ENCODE data around the gene PPP4R1.

The PPP4R1 gene

DNA sequence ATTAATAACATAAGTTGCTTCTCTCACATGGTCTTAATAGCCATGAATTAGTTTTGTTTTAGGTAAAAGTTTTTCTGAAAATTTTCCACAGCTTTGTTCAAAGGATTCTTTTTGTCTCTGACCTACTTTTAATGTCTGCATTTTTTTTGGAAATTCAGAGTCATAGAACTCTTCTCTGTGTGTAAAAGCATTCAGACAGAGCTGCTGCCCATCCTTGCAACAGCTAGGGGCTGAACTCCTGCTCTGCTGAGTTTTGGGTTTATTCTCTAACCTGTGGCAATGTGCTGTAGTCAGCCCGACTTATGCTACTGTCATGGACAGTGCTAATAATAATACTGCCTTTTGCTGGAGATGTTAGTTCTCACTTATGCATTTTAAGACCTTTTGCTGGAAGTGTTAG lies 95.0 kb downstream of the PPP4R1 start:
- no peak overlapping the region for H3K4me3 ChIP-seq (ENCODE audit: low read depth, low read length)
- TF ChIP-seq, protein P1, sequence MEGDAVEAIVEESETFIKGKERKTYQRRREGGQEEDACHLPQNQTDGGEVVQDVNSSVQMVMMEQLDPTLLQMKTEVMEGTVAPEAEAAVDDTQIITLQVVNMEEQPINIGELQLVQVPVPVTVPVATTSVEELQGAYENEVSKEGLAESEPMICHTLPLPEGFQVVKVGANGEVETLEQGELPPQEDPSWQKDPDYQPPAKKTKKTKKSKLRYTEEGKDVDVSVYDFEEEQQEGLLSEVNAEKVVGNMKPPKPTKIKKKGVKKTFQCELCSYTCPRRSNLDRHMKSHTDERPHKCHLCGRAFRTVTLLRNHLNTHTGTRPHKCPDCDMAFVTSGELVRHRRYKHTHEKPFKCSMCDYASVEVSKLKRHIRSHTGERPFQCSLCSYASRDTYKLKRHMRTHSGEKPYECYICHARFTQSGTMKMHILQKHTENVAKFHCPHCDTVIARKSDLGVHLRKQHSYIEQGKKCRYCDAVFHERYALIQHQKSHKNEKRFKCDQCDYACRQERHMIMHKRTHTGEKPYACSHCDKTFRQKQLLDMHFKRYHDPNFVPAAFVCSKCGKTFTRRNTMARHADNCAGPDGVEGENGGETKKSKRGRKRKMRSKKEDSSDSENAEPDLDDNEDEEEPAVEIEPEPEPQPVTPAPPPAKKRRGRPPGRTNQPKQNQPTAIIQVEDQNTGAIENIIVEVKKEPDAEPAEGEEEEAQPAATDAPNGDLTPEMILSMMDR (conservative IDR thresholded peaks at IDR 0.05; ENCODE audit: low read depth, low read length), result peak; percentile 12
- no peak for DNase-seq (ENCODE audit: low read depth)

DNA sequence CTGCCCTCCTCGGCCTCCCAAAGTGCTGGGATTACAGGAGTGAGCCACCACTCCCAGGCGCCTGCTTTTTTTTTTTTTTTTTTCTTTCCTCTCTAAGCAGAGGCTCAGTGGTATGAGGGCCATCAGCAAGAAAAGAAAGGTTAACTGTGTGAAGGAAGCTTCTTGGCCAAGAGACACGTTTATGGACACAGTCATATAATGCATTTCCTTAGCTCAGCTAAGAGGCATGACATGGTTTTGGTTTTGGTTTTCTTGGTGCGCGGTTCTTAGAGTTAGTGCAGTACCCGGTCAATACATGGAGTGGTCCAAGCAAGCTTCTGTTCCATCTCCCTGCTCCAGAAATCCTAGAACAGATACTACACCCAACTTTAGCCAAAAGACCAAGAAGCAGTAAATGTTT lies 96.5 kb downstream of the PPP4R1 start:
- DNase-seq (ENCODE audit: low read depth), result no peak
- TF ChIP-seq, protein P1 (conservative IDR thresholded peaks at IDR 0.05; ENCODE audit: low read depth, low read length), result no peak

DNA sequence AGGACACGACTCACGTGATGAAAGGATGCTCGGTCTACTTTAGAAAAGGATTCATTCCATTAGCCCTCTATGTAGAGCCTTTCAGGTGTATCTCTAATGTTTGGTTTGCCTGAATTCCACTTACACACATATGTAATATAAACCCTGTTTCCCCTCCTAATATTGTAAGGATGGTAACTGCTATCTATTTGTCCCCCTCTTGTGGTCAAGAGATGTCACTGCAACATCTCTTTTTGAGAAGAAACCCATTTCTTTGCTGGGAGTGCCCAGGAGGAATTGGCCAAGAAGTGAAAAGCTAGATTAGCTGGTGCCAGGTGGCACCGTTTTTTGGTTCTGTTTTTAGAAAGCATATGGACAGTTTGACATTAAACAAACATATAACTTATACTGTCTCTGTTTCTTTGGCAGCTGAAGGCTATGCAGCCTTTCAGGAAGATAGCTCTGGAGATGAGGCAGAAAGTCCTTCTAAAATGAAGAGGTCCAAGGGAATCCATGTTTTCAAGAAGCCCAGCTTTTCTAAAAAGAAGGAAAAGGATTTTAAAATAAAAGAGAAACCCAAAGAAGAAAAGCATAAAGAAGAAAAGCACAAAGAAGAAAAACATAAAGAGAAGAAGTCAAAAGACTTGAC lies 97.8 kb downstream of the PPP4R1 start:
- TF ChIP-seq, protein P1 (conservative IDR thresholded peaks at IDR 0.05; ENCODE audit: low read depth, low read length), result peak; percentile 80
- no peak overlapping the region for H3K4me3 ChIP-seq (ENCODE audit: low read depth, low read length)
- DNase-seq (ENCODE audit: low read depth), result peak; percentile 66

More for the DNA sequence above, 96.5 kb downstream of the PPP4R1 start:
- H3K4me3 ChIP-seq (ENCODE audit: low read depth, low read length), result no peak overlapping the region

DNA sequence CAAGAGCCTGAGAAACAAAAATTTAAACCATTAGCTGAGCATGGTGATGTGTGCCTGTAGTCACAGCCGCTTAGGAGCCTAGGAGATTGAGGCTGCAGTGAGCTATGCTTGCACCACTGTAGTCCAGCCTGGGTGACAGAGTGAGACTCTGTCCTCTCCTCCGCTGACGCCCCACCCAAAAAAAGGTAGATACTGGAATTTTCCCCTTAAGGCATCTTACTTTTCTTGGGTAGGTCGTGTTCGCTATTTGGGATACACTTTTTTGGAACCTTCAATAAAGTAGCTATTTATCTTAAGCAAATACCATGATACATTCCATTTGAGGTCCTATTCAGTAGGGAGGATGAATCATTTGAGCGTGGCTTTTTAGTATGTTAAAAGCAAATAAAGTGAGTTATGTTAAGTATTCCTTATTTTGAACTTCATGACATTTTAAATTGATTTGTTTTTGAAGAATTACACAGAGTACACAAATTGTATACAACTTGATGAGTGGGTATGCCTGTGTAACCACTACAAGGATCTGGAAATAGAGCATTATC lies 100.3 kb downstream of the PPP4R1 start:
- H3K4me3 ChIP-seq (ENCODE audit: low read depth, low read length), result no peak overlapping the region
- peak; percentile 77 for DNase-seq (ENCODE audit: low read depth)
- TF ChIP-seq, protein P1 (conservative IDR thresholded peaks at IDR 0.05; ENCODE audit: low read depth, low read length), result no peak

DNA sequence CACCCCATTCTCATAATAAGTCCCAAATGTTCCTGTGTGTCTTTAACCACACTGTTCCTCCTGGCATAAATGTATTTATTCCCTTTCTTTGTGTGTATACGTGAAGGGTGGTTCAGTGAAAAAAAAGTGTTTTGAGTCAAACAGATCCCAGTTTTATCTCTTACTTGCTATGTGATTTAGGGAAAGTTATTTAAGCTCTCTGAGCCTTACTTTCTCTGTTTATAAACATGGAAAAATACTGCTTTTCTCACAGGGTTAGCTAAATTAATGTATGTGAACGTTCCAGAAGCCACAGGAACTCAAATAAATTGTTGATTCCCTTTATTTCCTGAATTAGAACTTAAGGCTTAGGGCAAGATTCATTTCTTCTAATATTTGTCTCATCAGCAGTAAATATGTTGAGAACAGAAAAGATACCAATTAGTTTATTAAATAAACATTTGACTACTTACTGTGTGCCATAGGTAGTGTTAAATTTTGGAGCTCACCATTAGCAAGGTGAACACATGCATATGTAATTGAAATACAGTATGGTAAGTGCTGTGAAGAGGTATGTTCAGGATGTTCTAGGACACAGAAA lies 105.8 kb downstream of the PPP4R1 start:
- no peak for DNase-seq (ENCODE audit: low read depth)
- TF ChIP-seq, protein P1 (conservative IDR thresholded peaks at IDR 0.05; ENCODE audit: low read depth, low read length), result no peak
- no peak overlapping the region for H3K4me3 ChIP-seq (ENCODE audit: low read depth, low read length)

DNA sequence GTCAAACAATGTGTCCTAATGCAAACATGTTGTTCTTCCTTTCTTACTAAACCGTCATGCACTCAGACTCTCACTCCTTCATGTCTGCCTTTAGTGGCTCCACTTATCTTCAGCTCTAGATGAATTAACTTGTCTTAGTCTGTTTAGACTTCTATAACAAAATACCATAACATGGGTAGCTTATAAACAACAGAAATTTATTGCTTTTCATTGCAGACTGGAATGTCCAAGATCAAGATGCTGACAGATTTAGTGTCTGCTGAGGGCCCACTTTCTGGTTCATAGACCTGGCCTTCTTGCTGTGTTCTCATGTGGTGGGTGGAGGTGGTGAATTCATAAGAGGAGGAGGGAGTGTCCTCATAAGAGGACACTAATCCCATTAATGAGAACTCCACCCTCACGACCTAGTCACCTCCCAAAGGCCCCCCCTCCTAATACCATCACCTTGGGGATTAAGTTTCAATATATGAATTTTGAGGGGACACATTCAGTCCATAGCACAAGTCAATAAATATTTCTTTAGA lies 106.7 kb downstream of the PPP4R1 start:
- no peak overlapping the region for H3K4me3 ChIP-seq (ENCODE audit: low read depth, low read length)
- DNase-seq (ENCODE audit: low read depth), result no peak
- TF ChIP-seq, protein P1 (conservative IDR thresholded peaks at IDR 0.05; ENCODE audit: low read depth, low read length), result no peak
